SK-N-SH (cell line): ENCODE results near the gene BCAR3.

Experiments used
- EZH2phosphoT487 ChIP-seq: fragments of 200-600 bp; sonication (generic); IDR thresholded peaks from 2 replicates; pipeline ENCODE4 v1.6.1; 2017; ENCODE audit warnings: low read depth, mixed run types, mild to moderate bottlenecking, antibody characterized with exemption, moderate library complexity, borderline replicate concordance
- JUND ChIP-seq: IDR thresholded peaks from 2 replicates; pipeline ENCODE4 v1.4.0; 2012
- POLR2AphosphoS5 ChIP-seq: IDR thresholded peaks from 2 replicates; pipeline ENCODE4 v1.6.1; 2012; ENCODE audit warnings: low read depth, low read length
- REST ChIP-seq: IDR thresholded peaks from 2 replicates; pipeline ENCODE4 v1.6.1; 2012; ENCODE audit warnings: mild to moderate bottlenecking, low read depth, low read length, moderate library complexity
- RFX5 ChIP-seq: IDR thresholded peaks from 2 replicates; pipeline ENCODE4 v1.6.1; 2012; ENCODE audit warnings: mild to moderate bottlenecking, improper control_type of control experiment, low read length
- TAF1 ChIP-seq: IDR thresholded peaks from 2 replicates; pipeline ENCODE4 v1.6.1; 2012; ENCODE audit warnings: low read depth, mild to moderate bottlenecking, low read length, moderate library complexity, borderline replicate concordance
- TCF12 ChIP-seq: IDR thresholded peaks from 2 replicates; pipeline ENCODE4 v1.4.0; 2012
- YY1 ChIP-seq: IDR thresholded peaks from 2 replicates; pipeline ENCODE4 v1.4.0; 2012; ENCODE audit warnings: low read depth, mild to moderate bottlenecking
- TF ChIP-seq, protein P1 (sequence below): fragments of 200-600 bp; sonication (generic); IDR thresholded peaks from 2 replicates; pipeline ENCODE4 v1.6.1; 2017; ENCODE audit warnings: antibody characterized with exemption, mild to moderate bottlenecking, moderate library complexity
- TF ChIP-seq, protein P2 (sequence below): fragments of 150-350 bp; IDR thresholded peaks from 2 replicates; pipeline ENCODE4 v1.6.1; 2016; ENCODE audit warnings: mild to moderate bottlenecking, low read depth, low read length

DNA sequence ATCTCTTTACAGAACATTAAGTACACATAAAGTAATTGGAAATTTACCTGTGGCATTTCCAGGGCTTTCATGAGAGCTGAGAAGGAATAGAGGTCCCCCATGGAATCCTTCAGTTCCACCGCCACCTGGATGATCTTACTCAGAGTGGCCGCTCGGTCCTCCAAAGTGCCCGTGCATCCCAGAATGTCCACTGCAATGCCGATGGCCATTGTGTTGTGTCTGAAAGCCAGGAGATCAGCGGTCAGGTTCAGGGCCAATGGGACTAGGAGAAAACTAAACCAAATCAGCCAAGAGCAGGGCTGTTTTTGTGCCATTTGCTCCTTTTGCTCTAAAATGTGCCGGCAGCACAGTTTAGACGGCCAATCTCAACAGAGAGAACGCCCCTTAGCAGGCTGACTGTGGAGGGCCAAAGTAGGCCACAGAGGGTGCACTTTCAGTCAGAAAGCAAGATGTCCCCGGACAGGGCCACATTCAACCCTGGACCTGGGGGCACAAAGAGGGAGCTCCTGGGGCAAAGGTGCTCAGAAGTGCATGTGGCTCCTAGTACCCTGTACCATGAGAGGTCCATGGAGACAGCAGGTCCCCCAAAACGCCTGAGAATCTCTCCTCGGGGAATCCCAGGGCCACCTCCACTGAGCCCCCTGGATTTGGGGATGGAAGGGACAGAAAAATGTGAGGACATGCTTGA lies 109.9 kb downstream of the BCAR3 start:
- TF ChIP-seq, protein P1, sequence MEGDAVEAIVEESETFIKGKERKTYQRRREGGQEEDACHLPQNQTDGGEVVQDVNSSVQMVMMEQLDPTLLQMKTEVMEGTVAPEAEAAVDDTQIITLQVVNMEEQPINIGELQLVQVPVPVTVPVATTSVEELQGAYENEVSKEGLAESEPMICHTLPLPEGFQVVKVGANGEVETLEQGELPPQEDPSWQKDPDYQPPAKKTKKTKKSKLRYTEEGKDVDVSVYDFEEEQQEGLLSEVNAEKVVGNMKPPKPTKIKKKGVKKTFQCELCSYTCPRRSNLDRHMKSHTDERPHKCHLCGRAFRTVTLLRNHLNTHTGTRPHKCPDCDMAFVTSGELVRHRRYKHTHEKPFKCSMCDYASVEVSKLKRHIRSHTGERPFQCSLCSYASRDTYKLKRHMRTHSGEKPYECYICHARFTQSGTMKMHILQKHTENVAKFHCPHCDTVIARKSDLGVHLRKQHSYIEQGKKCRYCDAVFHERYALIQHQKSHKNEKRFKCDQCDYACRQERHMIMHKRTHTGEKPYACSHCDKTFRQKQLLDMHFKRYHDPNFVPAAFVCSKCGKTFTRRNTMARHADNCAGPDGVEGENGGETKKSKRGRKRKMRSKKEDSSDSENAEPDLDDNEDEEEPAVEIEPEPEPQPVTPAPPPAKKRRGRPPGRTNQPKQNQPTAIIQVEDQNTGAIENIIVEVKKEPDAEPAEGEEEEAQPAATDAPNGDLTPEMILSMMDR: no peak
- TF ChIP-seq REST (no peak), TAF1 (no peak), TCF12 (no peak), YY1 (no peak), POLR2AphosphoS5 (no peak), JUND (no peak), RFX5 (no peak), EZH2phosphoT487 (no peak)
- TF ChIP-seq, protein P2, sequence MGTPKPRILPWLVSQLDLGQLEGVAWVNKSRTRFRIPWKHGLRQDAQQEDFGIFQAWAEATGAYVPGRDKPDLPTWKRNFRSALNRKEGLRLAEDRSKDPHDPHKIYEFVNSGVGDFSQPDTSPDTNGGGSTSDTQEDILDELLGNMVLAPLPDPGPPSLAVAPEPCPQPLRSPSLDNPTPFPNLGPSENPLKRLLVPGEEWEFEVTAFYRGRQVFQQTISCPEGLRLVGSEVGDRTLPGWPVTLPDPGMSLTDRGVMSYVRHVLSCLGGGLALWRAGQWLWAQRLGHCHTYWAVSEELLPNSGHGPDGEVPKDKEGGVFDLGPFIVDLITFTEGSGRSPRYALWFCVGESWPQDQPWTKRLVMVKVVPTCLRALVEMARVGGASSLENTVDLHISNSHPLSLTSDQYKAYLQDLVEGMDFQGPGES: no peak
